GM19239 (cell line): ENCODE data around the gene CALR.
"Not testable (repeated sequence)": the region's sequence is repeated elsewhere in the genome, so short reads cannot be mapped to it uniquely, and the experiment has no call there.

Experiments
- DNase-seq: peaks from one replicate; pipeline ENCODE4 v3.0.0; 2011; ENCODE audit warnings: low spot score; ENCODE audit not compliant: insufficient read length
- FAIRE-seq: peaks from 2 replicates; lab custom pipeline; 2011; peaks lifted over from hg19 to GRCh38; lab: Jason Lieb, UNC

The CALR gene

DNA sequence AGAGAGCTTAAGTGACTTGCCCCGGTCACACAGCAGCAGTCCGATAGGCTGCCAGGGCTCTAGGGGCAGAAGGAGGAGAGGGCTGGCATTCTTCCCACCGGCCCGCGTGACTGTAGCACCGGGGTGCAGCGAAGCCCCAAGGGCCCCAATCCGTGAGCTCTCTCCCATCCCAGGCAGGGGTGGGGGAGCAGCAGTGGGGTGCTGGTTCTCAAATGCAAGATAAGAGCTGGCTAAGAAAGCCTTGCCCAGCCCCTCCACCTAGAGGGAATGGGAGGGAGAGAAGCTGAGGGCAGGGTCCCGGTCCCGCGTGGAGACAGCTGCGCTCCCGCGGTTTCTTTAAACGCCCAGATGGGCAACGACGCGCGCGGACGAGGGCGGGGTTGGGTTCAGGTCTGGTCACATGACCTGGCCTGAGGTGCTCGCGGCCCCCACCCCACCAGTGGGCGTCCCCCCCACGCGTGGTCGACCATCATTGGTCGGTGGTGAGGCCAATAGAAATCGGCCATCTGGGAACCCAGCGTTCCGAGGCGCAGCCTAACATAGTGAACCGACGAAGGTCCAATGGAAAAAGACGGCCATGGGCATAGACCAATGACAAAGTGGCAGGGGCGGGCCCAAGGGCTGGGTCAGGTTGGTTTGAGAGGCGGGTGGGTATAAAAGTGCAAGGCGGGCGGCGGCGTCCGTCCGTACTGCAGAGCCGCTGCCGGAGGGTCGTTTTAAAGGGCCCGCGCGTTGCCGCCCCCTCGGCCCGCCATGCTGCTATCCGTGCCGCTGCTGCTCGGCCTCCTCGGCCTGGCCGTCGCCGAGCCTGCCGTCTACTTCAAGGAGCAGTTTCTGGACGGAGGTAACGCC lies at the start of gene CALR:
TSS of gene CALR (plus strand) at position 683 of the 852 bp plus-strand sequence. CDS start at position 754, 71 bp downstream.
- FAIRE-seq (peak; percentile 97), DNase-seq (peak; percentile 87)

DNA sequence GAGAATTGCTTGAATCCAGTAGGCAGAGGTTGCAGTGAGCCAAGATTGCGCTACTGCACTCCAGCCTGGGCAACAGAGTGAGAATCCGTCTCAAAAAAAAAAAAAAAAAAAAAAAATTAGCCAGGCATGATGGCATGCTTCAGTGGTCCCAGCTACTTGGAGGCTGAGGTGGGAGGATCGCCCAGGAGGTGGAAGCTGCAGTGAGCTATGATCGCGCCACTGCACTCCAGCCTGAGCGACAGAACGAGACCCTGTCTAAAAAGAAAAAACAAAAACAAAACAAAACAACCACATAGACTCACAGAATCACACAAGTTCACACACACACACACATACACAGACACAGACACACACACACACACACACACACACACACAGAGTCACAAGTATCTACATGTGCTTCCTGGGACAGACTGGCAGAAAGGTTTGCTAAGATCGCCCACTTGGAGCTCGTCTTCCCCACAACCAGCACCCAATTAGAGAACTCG lies 48.1 kb upstream of the CALR start:
- not testable (repeated sequence) for DNase-seq, FAIRE-seq

DNA sequence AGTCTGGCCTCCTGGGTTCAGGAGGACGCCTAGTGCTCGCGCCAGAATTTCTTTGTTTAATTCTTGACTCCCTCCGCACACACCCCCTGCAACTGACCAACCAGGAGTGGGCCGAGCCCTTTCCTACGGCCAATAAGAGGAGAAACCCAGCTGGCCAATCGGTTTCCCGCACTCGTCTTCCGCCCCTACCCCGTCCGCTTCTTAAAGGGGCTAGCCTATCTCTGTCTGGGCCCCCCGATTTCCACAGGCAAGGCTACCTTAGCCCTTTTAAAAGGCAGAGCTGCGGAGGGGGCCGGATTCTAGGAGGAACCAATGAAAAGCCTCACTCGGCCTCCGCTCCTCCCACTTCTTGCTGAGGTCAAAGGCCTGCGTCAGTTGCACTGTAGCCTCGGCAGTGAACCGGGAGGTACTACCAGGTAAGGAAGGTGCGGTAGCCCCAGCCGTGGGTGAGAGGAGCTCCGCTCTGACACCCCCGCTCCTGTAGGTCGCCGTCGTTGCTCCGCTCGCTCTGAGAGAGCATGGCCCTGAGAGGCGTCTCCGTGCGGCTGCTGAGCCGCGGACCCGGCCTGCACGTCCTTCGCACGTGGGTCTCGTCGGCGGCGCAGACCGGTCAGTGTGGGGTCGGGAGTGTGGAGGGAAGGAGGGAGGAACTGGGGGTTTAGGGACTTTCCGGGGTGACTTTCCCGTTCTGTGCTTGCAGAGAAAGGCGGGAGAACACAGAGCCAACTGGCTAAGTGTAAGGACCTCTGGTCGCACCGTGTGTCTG lies 47.4 kb upstream of the CALR start, which contains the start of gene GCDH:
TSS of gene GCDH (plus strand) at position 374 of the 766 bp plus-strand sequence. CDS start at position 519, 145 bp downstream.
- peak; percentile 99 for FAIRE-seq
- peak; percentile 94 for DNase-seq

DNA sequence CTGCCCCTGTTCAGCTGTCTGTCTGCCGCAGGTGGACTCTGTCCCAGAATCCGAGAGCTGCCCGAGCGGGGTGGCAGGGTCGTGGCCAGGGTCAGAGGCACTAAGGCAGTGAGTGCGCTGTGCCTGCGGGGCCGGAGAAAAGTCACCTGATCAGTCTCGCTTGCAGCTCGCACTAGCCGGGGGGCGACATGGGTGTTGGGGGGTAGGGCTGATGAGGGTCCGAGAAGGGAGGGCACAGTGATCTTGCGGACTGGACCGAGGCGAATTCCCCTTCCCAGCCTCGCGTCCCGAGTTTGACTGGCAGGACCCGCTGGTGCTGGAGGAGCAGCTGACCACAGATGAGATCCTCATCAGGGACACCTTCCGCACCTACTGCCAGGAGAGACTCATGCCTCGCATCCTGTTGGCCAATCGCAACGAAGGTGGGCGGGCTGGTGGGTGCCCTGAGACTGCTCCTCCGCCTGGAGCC lies 46.8 kb upstream of the CALR start:
- DNase-seq, result no peak
- no peak for FAIRE-seq

DNA sequence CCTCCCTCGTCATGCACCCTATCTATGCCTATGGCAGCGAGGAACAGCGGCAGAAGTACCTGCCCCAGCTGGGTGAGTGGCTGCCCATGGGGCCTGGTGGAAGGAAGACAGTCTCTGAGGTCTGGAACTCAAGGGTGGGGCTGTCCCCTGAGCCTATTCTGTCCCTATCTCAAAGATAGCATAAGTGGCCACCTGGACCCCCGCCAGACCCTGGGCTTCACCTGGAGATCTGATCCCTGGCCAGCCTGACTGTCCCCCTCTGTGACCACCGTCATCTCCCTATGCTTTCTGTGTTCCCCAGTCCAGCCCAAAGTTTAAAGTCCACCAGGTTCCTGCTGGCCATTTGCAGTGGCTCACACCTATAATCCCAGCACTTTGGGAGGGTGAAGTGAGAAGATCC lies 44.8 kb upstream of the CALR start:
- DNase-seq (no peak), FAIRE-seq (no peak)

DNA sequence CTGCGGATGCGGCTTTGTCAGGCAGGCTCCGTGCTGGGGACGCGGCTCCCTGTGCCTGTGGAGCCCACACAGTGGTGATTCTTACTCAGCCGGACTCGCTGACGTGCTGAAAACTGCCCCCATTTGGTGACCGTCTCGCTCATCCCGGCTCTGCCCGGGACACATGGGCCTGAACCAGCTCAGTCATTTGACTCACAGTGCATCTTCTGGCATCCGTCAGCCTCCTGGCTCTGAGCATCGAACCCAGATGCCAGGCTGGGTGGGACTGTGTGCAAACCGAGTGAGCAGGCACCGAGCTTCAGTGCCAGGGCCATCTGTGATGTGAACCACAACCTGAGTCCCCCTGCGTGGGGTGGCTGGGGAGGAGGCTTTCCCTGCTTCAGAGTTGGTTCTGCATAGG lies 41.9 kb upstream of the CALR start:
- no peak for FAIRE-seq
- DNase-seq, result no peak

DNA sequence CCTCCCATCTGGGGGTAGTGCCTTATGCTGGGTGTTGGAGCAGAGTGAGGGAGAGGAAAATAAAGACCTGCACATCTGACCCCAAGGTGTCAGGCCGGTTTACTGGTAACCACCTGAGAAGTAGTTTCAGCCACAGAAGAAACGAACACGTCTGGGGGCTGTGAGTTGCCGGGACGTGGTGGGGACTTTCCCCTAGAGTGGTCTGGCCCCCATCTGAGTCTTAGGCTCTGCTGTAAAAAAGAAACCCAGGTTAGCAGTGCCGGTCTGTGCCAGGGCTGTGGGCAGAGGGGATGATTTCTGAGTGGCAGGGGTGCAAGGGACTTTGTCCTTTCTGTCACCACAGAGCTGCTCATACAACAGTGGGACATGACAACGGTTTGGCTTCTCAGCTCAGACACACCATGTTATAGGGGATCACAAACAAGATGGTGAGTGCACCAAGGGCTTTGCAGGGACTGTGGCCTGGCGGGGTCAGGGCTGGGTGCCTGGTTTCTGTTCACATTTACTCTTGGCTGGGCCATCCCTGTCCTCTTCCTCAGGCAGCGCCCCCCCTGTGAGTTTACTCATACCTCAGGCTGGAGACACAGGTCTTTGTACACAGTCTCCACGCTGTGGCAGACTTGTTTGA lies 38.4 kb upstream of the CALR start:
- DNase-seq, result peak; percentile 70
- peak; percentile 94 for FAIRE-seq

DNA sequence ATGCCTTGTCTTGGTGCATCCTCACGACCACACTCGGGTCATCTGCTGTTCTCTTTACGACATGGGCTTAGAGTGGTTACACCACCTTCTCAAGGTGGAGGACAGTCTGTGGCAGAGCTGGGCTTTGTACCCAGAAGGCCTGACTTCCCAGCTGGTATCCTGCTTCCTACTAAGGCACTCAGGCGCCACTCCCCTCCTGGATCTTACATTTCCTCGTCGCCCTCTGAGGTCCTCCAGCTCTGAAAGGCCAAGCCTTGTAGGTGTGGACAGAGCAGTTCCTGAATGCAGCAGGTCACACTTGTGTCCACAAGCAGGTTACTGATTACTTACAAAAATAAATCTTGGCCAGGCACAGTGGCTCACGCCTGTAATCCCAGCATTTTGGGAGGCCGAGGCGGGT lies 31.2 kb upstream of the CALR start:
- DNase-seq (no peak), FAIRE-seq (no peak)

DNA sequence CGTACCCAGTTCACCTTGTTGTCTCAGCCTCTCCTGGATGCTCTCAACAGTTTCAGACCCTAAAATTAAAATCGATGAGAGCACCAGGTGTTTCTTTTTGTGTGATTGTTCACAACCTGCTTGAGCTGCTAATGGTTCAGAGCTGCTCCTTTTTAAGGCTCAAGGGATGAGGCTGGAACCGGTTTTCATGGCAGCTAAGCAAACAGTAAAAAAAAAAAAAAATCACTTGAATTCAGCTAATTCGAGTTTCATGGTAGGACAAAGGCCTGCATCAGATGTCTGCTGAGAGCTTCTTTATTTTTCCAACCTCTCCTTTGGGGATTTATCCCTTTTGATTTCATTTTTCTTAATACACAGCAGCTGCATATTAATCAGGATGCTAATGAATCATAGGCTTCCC lies 25.8 kb upstream of the CALR start:
- DNase-seq (no peak), FAIRE-seq (no peak)

DNA sequence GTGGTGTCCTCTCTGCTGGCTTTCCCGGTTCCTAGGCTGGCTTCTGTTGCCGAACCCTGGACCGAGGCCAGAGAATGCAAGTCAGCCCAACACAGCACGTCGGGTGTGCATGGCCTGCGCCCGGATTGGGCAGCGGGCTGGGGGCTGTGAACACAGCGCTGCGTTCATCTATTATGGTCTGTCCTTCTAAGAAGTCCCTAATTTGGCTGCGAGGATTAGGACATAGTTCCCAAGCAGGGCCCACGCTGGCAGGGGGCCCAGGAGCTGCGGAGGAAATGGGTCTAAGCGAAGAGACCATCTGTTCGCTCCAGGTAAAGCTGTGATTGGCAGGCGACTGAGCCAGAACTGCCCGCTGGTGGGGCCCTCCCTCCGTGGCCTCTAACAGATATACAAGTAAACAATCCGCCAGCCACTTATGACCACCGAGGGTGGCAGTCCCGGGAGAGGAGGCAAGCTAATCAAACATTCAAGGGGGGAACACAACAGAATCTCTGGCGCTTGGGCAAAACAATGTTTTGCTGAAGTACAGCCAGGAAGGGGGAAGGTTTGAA lies 25.3 kb upstream of the CALR start:
- DNase-seq (no peak), FAIRE-seq (no peak)

DNA sequence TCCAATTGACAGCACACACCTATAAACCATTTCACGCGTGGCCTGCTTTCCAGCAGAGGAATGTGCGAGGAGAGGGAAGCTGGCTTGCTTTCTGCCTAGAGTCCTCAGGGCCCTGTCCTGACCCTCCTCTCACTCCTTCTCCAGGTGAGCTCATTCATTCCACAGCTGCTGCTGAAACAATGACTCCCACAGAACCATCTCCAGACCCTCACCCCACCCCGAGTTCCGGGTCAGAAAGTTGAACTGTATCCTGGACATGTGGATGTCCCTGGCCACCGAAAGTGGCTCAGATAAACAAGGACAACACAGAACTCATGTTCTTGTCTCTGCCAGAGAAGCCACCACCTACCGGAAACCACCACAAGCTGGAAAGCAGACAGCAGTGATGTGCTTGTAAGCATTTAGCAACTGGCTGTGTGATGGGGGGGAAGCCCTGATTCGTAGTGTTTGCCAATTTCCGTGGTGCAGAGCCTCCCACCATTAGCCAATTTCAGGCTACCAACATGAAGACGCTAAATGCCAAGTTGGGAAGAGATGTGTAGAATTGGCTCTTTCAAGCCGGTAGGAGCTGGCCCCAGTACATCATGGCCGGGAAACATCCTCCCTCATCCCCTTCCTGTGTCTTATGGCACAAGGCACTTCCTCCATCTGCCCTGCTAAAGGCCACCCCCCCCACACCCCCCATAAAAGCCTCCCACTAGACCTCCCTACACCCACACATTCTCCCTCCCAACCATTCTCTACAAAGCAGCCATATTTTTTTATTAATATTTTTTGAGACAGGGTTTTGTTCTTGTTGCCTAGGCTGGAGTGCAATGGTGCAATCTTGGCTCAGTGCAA lies 24.3 kb upstream of the CALR start:
- FAIRE-seq, result peak; percentile 35

DNA sequence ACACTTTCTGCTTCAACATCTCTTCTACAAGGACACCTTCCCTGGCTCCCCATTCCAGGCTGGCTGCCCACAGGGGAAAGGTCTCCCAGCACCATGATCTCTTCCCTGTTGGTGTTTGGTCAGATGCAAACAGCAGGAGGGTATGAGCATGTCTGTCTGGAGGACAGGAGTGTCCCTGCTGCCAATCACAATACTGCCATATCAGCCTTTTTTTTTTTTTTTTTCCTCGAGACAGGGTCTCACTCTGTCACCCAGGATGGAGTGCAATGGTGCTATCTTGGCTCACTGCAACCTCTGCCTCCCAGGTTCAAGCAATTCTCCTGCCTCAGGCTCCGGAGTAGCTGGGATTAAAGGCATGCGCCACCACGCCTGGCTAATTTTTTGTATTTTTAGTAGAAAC lies 22.5 kb upstream of the CALR start:
- not testable (repeated sequence) for DNase-seq, FAIRE-seq

More for the DNA sequence above, 24.3 kb upstream of the CALR start:
- no peak for DNase-seq

DNA sequence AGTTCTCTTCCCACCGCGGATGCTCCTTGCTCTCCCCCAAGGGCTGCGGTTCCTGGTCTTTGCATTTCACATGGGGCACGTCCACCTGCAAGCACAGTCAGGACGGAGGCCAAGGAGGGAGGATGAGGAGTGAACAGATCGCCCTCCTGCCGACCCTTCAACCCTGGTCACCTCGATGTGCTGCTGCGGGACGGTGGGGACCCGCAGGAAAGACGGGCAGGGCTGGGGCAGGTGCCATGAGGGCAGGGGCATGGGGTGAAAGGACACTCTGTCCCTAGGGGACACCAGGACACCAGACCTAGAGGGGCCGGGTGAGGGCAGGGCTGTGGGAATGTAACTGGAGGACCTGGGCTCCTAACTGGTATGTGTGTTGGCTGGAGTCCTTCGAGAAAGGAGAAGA lies 20.2 kb upstream of the CALR start:
- no peak for FAIRE-seq

DNA sequence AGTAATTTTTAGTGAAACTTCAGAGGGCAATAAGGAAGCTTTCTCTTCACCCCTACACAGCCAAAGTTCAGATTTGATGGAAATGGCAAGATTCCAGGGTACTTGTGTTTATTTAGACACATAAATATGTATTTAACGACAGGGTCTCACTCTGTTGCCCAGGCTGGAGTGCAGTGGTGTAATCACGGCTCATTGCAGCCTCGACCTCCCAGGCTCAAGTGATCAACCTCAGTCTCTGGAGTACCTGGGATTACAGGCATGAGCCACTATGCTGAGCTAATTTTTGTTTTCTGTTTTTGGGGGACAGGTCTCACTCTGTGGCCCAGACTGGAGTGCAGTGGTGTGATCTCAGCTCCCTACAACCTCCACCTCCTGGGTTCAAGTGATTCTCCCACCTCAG lies 17.4 kb upstream of the CALR start:
- FAIRE-seq (no peak), DNase-seq (no peak)

More for the DNA sequence above, 20.2 kb upstream of the CALR start:
- DNase-seq, result no peak

DNA sequence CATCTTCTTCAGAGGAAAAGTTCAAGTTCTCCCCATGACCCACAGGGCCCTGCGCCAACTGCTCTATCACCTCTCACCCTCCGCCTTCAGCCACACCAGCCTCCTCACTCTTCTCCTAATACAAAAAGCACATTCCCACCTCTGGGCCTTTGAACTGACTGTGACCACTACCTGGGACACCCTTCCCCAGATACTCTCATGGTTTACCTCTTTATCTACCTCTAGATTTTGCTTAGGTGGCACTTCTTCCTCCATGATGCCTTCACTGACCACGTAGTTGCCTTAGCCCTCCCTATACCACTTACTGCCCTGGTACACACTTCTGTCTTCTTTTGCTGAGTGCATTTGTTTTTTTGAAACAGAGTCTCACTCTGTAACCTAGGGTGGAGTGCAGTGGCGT lies 15.4 kb upstream of the CALR start:
- DNase-seq (no peak), FAIRE-seq (no peak)

DNA sequence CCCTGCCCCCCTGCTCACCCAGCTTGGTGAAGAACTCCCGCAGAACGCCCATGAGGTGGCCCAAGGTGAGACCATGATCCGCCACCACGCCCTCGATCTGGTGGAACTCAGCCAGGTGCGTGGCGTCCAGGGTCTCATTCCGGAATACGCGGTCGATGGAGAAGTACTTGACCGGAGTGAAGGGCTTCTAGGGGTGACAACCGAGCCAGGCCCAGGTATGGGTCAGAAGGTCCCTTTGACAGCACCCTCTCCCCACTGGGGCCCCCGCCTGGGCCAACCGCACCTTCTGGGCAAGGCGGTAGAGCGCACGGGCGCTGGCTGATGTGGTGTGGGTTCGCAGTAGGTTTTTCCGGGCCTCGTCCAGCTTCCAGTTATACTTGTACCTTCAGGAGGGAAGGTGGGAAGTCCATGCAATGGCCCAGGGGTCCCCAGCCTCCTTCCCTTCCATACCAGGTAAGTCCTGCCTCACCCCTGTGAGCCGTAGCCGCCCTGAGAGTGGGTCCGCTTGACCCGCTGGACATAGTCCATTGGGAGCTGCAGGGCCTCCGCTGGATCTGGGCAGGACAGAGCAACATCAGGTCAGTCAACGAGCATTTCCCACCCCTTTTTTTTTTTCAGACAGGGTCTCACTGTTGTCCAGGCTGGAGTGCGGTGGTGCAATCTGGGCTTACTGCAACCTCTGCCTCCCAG lies 13.6 kb upstream of the CALR start:
- DNase-seq (no peak), FAIRE-seq (no peak)

DNA sequence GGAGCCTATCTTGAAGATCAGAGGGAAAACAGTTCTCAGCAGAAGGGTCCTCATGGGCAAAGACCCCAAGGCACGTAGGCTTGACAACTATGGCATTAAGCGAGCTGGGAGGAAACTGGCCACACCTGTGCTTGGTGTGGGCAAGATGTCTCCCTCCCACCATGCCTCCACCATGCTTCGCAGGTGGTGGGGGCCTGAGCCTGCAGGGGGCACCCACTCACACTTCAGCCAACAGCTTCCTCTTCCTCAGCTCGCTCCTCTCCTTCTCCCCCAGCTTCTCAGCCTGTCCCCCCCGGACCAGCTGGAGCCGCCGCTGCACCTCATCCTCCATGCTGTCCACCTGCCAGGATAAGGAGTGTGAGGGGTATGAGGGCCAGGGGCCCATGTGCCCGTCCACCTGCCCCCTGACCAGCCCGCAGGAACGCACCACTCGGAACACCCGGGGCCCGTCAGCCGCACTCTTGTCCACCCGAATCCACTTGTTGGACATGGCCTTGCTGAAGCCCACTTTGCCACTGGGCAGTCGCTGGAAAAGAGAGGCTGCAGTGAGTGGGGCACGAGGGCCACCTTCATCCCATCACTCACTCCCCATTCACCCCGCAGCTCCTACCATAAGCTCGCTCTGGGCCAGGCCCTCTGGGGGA lies 8.3 kb upstream of the CALR start:
- FAIRE-seq, result no peak
- no peak for DNase-seq
